Natural killer cell treated with Interleukin-12 subunit alpha and Interleukin-12 subunit beta and Interleukin-15 and Interleukin-18, amount 100 ng/mL, for 72 hours (primary cell): ENCODE measurements around the gene NOTUM. TPM values are rescaled to one million over a fixed set of nuclear protein-coding genes. Genes with fewer than 3 reads are reported as not detected.

ENCODE experiments used
- ATAC-seq, 2 donors: fragments of 150-1000 bp; cut with Tn5 transposase in 1 of 2; sonication (Bioruptor Pico), chemical (Tn5 transposase) in 1 of 2; 2 replicates each; pipeline ENCODE4 v1.10.0; 2021
- DNase-seq: peaks from one replicate; pipeline ENCODE4 v3.0.0; 2022; ENCODE audit warnings: low spot score
- H3K27ac Mint-ChIP-seq, 2 donors: 1 replicate in 1 of 2; 2 replicates in 1 of 2; pipeline ENCODE4 v1.8.0; 2022; ENCODE audit warnings: mixed read lengths in 2 of 2, mild to moderate bottlenecking in 1 of 2, moderate library complexity in 1 of 2
- H3K27me3 Mint-ChIP-seq, 2 donors: 1 replicate in 1 of 2; 2 replicates in 1 of 2; pipeline ENCODE4 v1.8.0; 2022; ENCODE audit warnings: mixed read lengths in 2 of 2
- H3K36me3 Mint-ChIP-seq: one replicate; pipeline ENCODE4 v1.8.0; 2022; ENCODE audit warnings: mixed read lengths
- H3K4me1 Mint-ChIP-seq, 2 donors: 1 replicate in 1 of 2; 2 replicates in 1 of 2; pipeline ENCODE4 v1.8.0; 2022; ENCODE audit warnings: low read depth in 2 of 2, mixed read lengths in 2 of 2, mild to moderate bottlenecking in 1 of 2
- H3K4me3 Mint-ChIP-seq: one replicate; pipeline ENCODE4 v1.8.0; 2022; ENCODE audit warnings: mixed read lengths
- H3K9me3 Mint-ChIP-seq: 2 replicates; pipeline ENCODE4 v1.8.0; 2022; ENCODE audit warnings: mixed read lengths
- total RNA-seq, 2 donors: library from RNA; stranded (reverse); gene quantifications; one replicate each; pipeline ENCODE4 v1.2.3, GENCODE V29; 2022

NOTUM gene
- total RNA-seq, 2 donors from 2014 or later, result 0.17 TPM; not detected in 1

DNA sequence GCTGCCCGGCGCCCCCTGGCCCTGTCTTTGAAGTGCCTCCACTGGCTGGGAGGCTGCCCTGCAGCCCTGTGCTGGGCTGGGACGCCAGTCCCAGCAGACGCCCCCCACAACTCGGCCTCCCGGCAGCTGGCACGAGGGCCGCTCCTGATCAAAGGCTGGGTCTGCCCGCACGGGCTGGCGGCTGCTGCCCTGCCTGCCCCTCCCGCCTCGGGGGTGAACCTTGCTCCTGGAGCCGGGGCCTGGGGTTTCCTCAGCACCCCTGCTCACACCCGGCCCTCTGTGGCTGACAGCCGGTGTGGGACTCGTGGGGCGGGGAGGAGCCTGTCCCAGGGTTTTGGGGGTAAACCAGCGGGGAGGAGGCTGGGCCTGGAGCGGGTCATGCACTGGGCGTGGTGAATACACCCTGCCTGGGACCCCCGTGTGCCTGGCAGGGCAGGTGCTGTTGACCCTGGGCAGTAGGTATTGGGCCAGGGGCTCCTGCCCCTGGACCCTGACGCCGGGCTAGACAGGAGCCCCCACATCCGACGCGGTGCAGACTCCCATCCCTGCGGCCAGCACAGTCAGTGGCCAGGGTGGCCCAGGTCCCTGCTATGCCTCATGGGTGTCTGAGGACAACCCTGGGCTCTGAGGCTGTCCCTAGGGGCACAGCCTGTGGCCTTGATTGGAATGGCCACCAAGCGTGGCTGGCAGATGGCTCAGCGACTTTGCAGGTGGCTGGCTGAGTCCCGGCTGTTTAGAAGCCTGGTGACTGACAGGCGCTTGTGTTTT lies 40.0 kb upstream of the NOTUM start:
- DNase-seq (no peak), ATAC-seq (peak in 1 of 2 donors; percentile 24)
- H3K4me3 Mint-ChIP-seq, result no peak overlapping the region
- no peaks in the 10 kb centered on the region for H3K9me3 Mint-ChIP-seq
- H3K4me1 Mint-ChIP-seq, result no peaks in the 10 kb centered on the region
- H3K27ac Mint-ChIP-seq, result no peak overlapping the region
- H3K27me3 Mint-ChIP-seq, result no peaks in the 10 kb centered on the region
- H3K36me3 Mint-ChIP-seq, result no peaks in the 10 kb centered on the region

DNA sequence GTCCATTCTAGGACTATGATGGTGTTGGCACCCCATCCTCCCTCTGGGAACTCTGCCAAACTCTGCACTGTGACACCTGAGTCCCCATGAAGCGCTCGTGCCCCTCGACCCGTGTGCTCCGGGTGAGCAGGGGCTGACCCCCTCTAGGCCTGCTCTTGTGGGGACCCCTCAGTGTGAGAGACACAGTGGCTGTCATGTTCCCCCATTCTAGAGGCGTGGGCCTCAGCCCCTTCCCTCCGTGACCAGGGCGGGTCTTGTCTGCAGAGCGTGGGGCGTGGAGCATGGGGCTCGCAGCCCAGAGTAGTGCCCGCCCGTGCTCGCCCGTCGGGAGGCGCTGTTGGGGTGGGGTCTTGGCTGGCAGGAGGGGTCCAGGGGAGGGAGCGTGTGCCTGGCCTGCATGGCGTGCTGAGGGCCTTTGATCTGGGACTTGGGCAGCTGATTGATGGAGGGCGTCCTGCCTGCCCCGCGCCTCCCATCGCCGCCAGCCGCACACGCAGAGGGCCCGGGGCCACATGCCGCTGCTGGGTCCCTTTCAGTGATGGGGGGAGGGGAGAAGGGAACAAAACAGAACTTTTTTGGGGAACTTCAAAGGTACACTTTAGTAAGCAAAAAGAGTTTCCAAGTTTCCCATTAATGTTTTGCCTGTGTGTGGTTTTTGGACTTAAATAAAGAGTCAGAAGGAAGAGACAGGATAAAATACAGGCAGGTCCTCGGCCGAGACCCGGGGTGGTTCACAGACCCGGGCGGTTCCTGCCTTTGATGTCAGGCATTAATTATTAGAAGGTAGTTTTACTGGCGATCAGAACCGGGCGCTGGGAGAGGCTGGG lies 39.2 kb upstream of the NOTUM start:
- H3K36me3 Mint-ChIP-seq, result no peaks in the 10 kb centered on the region
- DNase-seq (no peak), ATAC-seq (no peak)
- no peaks in the 10 kb centered on the region for H3K4me1 Mint-ChIP-seq
- no peak overlapping the region for H3K4me3 Mint-ChIP-seq
- H3K9me3 Mint-ChIP-seq, result no peaks in the 10 kb centered on the region
- H3K27ac Mint-ChIP-seq, result no peak overlapping the region
- no peaks in the 10 kb centered on the region for H3K27me3 Mint-ChIP-seq

DNA sequence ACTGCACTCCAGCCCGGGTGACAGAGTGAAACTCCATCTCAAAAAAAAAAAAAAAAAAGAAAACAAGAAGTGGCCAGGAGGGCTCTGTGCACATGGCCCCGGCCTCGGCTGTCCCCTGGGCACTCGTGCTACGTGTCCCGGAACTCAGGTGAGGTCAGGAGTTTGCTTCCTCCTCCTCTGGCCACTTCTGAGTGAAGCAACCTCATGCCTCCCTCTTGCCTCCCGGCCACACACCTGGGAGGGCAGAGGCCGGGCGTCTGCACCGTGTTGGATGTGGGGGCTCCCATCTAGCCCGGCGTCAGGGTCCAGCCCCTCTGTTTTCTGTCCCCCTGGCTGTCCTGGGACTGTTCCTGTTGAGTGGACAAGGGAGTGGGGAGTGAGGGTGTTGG lies 38.6 kb upstream of the NOTUM start:
- no peaks in the 10 kb centered on the region for H3K27me3 Mint-ChIP-seq
- no peaks in the 10 kb centered on the region for H3K9me3 Mint-ChIP-seq
- H3K36me3 Mint-ChIP-seq, result no peaks in the 10 kb centered on the region
- no peak overlapping the region for H3K4me3 Mint-ChIP-seq
- H3K4me1 Mint-ChIP-seq, result no peaks in the 10 kb centered on the region
- H3K27ac Mint-ChIP-seq, result no peak overlapping the region
- ATAC-seq (no peak), DNase-seq (no peak)

DNA sequence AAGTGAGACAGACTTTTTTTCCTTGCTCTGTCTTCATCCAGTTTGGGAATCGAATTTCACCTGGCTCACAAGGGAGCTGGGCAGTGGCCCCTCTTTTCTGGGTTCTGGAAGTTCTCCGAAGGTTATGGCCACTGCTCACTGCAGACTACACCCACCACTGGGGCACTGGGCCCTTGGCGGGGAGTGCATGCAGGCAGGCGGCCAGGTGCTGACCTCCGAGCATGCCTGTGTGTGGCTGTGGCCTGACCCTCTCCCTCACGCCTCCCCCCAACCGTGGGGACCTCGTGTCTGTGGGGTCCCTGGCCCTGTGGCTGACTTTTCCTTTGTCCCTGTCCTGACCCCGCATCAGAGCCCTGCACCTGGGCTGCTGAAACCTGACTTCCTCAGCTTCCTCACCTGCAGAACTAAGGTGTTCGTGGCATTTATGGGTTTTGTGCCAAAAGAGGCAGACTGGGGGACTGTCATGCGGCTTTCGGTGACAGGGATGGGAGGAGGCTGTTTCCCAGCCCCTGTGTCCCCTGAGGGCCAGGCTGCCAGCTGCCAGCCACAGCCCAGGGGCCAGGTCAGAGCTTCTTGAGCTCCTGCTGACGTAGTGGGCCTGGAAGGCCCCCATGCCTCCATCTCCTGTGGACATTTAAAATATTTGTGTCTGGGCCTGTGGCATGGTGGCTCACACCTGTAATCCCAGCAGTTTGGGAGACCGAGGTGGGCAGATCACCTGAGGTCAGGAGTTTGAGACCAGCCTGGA lies 37.9 kb upstream of the NOTUM start:
- ATAC-seq, result no peak
- Mint-ChIP-seq H3K4me3 (no peak overlapping the region), H3K36me3 (no peaks in the 10 kb centered on the region), H3K27ac (no peak overlapping the region), H3K9me3 (no peaks in the 10 kb centered on the region), H3K27me3 (no peaks in the 10 kb centered on the region), H3K4me1 (no peaks in the 10 kb centered on the region)
- no peak for DNase-seq

DNA sequence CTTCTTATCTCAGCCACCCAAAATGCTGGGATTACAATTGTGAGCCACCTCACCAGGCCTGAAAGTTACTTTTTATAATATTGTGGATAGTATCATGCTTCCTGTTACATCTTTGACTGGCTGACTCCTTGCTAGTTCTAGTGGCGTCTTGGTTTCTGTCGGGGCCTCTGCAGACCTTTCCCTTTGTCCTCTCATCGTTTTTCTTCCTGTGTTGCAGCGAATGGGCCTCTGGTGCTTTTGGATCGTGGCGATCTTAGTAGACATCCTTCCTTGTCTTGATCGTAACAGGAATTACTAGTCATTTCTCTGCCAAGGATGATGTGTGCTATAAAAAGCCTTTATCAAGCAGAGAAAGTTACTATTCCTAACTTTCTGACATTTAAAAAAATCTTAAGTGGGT lies 37.2 kb upstream of the NOTUM start:
- H3K27me3 Mint-ChIP-seq, result no peaks in the 10 kb centered on the region
- no peak overlapping the region for H3K27ac Mint-ChIP-seq
- H3K36me3 Mint-ChIP-seq, result no peaks in the 10 kb centered on the region
- DNase-seq (no peak), ATAC-seq (no peak)
- H3K9me3 Mint-ChIP-seq, result no peaks in the 10 kb centered on the region
- no peaks in the 10 kb centered on the region for H3K4me1 Mint-ChIP-seq
- no peak overlapping the region for H3K4me3 Mint-ChIP-seq

DNA sequence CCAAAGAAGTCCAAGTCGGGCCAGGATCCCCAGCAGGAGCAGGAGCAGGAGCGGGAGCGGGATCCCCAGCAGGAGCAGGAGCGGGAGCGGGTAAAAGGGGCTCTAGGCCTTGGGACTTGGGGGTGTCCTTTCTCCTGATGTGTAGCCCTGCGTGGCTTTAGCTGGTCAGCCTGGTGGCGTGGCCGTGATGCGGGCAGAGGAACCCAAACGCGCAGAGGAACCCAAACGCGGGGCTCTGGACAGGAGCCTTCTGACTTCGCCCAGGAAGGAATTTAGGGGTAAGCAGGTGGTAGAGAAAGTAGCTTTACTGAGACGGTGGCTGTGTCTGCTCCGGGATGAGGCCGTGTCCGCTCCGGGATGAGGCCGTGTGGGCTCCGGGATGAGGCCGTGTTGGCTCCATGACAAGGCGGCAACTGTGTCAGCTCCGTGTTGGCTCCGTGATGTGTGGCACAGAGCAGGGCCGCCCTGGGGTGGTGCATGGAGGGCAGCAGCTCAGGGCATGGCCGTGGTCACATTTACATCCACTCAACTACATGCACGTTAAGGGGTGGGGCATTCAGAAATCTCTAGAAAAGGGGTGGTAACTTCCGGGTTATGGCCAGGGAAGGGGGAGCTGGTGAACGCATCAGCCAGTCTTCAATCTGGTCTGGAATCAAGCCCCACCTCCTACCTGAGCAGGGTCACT lies 35.9 kb upstream of the NOTUM start:
- Mint-ChIP-seq H3K27ac (no peak overlapping the region), H3K36me3 (no peaks in the 10 kb centered on the region), H3K9me3 (no peaks in the 10 kb centered on the region), H3K4me3 (no peak overlapping the region), H3K4me1 (no peaks in the 10 kb centered on the region), H3K27me3 (no peaks in the 10 kb centered on the region)
- DNase-seq (no peak), ATAC-seq (no peak)

DNA sequence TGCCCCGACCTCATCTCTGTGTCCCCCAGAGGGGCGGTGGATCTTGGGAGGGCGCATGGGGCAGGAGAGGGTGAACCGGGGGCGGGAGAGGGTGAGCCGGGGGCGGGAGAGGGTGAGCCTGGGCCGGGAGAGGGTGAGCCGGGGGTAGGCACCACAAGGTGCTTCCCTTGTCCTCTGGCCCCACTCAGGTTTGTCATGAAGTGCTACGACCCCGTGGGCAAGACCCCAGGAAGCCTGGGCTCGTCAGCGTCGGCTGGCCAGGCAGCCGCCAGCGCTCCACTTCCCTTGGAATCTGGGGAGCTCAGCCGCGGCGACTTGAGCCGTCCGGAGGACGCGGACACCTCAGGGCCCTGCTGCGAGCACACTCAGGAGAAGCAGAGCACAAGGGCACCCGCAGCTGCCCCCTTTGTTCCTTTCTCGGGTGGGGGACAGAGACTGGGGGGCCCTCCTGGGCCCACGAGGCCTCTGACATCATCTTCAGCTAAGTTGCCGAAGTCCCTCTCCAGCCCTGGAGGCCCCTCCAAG lies 35.3 kb upstream of the NOTUM start:
- no peaks in the 10 kb centered on the region for H3K27me3 Mint-ChIP-seq
- DNase-seq, result no peak
- no peak for ATAC-seq
- no peaks in the 10 kb centered on the region for H3K36me3 Mint-ChIP-seq
- no peak overlapping the region for H3K4me3 Mint-ChIP-seq
- no peak overlapping the region for H3K27ac Mint-ChIP-seq
- H3K4me1 Mint-ChIP-seq, result no peaks in the 10 kb centered on the region
- no peaks in the 10 kb centered on the region for H3K9me3 Mint-ChIP-seq

DNA sequence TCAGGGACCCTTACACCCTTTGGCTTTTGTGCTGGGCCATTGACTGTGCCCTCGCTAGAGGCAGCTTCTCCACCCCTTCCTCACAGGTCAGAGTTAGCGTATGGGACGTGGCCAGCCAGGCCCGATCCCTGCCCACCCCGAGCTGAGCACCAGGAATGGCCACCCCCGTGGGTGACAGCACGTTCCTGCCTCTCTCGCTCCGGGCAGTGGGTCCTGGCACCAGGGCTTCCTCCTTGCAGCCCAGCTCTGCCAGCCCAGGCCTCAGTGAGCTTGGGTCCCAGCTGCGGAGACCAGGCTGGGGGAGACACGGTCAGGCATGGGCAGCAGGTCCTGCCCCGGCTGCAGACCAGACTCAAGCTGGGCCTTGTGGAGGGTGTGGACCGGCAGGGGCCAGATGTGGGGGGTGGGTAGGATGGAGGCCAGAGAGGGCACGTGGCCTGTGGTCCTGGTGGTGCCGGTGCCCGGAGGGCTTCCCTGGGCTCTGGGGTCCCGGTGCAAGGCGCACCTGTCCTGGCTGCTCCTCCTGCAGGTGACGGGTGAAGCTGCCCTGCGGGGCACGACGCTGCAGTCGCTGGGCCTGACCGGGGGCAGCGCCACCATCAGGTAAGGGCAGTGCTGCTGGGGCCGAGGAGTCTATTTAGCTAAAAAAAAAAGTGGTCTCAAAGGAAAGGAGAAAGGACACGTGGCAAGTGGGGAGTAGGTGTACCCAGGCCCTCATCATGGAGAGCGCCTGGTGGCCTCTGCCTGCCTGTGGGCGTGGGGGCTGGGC lies 34.7 kb upstream of the NOTUM start:
- Mint-ChIP-seq H3K4me3 (no peak overlapping the region), H3K36me3 (no peaks in the 10 kb centered on the region)
- no peak for ATAC-seq

DNA sequence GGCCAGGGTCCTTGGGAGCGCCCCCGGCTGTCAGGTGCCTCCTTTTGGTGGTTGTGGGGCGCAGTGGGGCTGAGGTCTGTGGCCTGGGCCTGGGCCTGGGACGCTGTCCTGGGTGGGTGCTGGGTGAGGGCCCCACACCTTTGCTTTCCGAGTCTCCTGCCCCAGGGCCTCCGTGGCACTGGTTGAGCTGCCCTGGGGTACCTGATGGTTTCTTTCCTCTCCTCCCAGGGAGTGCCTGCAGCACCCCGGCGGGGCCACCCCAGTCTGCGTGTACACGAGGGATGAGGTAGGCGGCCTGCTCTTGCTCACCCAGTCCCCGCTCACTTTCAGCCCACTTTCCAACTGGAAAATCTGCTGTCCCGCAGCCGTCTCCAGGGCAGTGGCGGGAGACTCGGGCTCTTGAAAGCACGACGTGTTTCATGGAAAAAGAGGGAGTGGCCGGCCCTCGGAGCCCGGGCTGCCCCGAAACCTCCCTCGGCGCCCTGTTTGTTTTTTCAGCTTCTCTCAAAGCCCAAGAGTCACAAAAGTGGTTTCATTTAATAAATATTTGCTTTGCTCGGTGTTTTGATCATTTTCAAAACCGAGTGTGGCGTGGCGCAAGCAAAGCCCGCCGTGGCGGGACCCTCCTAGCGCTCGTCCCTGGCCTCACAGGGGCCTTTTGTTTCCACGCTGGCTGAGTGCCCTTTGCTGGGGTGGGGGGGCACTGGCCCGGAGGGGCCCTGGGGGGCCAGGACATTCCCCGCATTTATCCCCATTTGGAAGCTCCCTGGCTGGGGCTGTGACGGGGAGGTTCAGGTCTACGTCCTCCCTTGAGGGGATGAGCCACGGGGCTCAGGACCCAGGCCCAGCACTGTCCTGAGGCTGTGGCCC lies 33.8 kb upstream of the NOTUM start:
- DNase-seq (no peak), ATAC-seq (no peak)
- Mint-ChIP-seq H3K4me3 (no peak overlapping the region), H3K9me3 (no peaks in the 10 kb centered on the region), H3K36me3 (no peaks in the 10 kb centered on the region), H3K4me1 (peaks cover 0 to 4% of the 10 kb centered on the region in 2 donors), H3K27ac (no peak overlapping the region), H3K27me3 (no peaks in the 10 kb centered on the region)

More for the DNA sequence above, 34.7 kb upstream of the NOTUM start:
- no peak for DNase-seq
- Mint-ChIP-seq H3K27ac (no peak overlapping the region), H3K4me1 (peaks cover 0 to 2% of the 10 kb centered on the region in 2 donors), H3K9me3 (no peaks in the 10 kb centered on the region), H3K27me3 (no peaks in the 10 kb centered on the region)

DNA sequence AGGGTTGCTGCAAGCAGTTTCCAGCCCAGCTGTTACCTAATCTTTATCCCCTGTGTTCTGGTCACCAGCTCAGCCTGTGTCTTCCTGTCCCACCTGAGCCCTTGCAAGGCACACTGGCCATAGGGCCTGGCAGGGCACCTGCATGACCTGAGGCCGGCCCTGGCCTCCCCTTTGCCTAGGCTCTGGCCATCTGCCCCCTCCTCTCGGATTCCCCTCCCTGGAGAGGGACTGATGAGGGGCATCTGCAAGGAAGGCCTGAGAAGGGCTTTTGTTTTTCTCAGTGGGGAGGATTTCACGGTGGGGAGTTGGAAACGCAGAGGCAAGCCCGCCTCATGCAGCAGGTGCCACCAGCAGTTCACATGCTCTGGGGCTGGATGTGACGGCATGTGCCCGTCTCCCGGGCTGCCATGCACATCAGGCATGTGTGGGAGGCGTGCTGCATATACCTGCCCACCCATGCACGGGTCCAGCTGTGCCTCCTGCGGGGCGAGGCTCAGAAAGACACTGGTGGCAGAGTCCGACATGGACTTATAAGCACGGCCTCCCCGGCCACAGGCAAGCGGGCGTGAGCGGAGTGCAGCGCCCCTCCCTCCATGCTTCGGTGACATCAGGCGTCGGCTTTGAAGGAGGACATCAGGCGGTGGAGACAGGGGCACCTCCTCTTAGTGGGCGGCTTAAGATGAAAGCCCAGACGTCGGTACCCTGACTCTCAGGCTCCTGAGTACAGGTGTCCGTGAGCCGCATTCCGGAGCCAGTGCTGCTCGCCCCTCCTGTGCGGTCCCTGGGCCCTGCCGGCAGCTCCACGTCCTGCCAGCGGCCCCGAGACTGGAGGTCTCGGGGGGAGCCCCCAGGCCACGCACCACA lies 33.0 kb upstream of the NOTUM start:
- Mint-ChIP-seq H3K36me3 (no peaks in the 10 kb centered on the region), H3K9me3 (no peaks in the 10 kb centered on the region), H3K4me3 (no peak overlapping the region), H3K27me3 (no peaks in the 10 kb centered on the region), H3K27ac (no peak overlapping the region), H3K4me1 (peaks cover 0 to 4% of the 10 kb centered on the region in 2 donors)
- DNase-seq, result no peak
- no peak for ATAC-seq

DNA sequence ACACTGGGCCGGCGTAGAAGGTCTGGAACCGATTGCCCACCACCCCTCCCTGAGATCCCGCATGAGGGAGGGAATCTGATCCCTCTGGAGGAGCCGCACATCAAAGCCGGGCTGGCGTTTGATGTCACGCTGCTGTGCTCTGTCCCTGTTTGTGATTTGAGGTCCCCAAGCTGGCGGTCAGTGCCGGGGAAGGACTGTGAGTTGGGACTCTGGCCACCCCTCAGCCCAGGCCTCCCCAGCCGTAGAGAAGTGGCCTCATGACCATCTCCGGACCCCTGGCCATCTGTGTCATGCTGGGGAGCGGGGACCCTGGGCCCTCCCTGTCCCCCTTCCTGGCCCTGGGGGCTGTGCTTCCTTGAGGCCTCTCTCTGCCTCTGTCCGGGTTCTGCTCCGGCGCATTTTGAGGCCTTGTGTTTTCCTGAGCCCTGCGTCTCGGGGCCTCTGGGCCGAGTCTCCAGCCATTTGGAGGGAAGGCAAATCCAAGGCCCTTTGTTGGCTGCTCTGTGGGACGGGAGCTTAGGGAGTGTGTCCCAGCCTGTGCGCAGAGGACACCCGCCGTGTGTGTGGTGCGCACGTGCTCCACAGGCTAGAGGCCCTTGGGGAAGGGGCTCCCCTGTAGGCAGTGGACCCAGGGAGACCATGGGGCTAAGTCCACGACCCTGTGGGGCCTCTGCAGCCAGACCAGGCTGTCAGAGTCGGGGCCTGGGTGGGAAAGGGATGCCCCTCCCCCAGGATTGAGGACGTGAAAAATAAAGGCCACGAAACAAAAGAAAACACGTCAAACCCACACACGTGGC lies 31.5 kb upstream of the NOTUM start:
- H3K9me3 Mint-ChIP-seq, result no peaks in the 10 kb centered on the region
- DNase-seq, result no peak
- H3K27me3 Mint-ChIP-seq, result no peaks in the 10 kb centered on the region
- H3K27ac Mint-ChIP-seq, result no peak overlapping the region
- H3K36me3 Mint-ChIP-seq, result no peaks in the 10 kb centered on the region
- ATAC-seq, result no peak
- peaks cover 0 to 4% of the 10 kb centered on the region in 2 donors for H3K4me1 Mint-ChIP-seq
- H3K4me3 Mint-ChIP-seq, result no peak overlapping the region
